B cell (primary cell): Measurements from ENCODE around the gene WDR75. TPM values are rescaled to one million over a fixed set of nuclear protein-coding genes. Genes with fewer than 3 reads are reported as not detected.

ENCODE experiments used
- ATAC-seq: fragments of 200-7000 bp; cut with Tn5 transposase; one replicate; pipeline ENCODE4 v1.10.0; 2021; ENCODE audit warnings: low read depth, mild to moderate bottlenecking, moderate number of reproducible peaks, moderate library complexity
- CTCF ChIA-PET: fragments of 350-600 bp; sonication (Branson Sonifier 250); formaldehyde crosslinking; loops from one replicate; lab custom pipeline; 2021; ENCODE audit warnings: antibody characterized with exemption, inconsistent platforms; lab: Charles Lee
- POLR2A ChIA-PET: fragments of 350-600 bp; sonication (Branson Sonifier 250); formaldehyde crosslinking; loops from one replicate; lab custom pipeline; 2021; ENCODE audit warnings: antibody characterized with exemption; lab: Charles Lee
- DNase-seq: peaks from one replicate; pipeline ENCODE4 v3.0.0; 2013
- H2AFZ ChIP-seq: 2 replicates; pipeline ENCODE4 v1.6.1; 2012; ENCODE audit warnings: mild to moderate bottlenecking, low read depth, low read length; ENCODE audit not compliant: insufficient read depth, poor library complexity, severe bottlenecking
- H3K27ac ChIP-seq, 2 donors: 1 replicate in 1 of 2; 2 replicates in 1 of 2; pipeline ENCODE4 v1.5.1; 2012 to 2013; ENCODE audit warnings: low read length in 2 of 2, mild to moderate bottlenecking in 2 of 2, moderate library complexity in 1 of 2
- H3K27me3 ChIP-seq, 4 experiments: fragments of 200-600 bp in 1 of 4; sonication (generic) in 1 of 4; replicated peaks in 1 of 4; 1 replicate in 2 of 4; 2 replicates in 2 of 4; pipeline versions ENCODE4 v1.6.1 to v1.7.0; 2013 to 2016; ENCODE audit warnings: low read length in 3 of 4, mild to moderate bottlenecking in 2 of 4, mixed read lengths in 1 of 4, moderate library complexity in 1 of 4; ENCODE audit not compliant: insufficient read depth in 4 of 4, control insufficient read depth in 3 of 4; ENCODE audit errors: control extremely low read depth in 1 of 4
- H3K36me3 ChIP-seq, 2 experiments: replicated peaks in 1 of 2; 1 replicate in 1 of 2; 2 replicates in 1 of 2; pipeline versions ENCODE4 v1.6.1 to v1.7.1; 2013; ENCODE audit warnings: low read length in 1 of 2; ENCODE audit not compliant: insufficient read depth in 2 of 2, control insufficient read depth in 1 of 2; ENCODE audit errors: control extremely low read depth in 1 of 2, extremely low read depth in 1 of 2
- H3K4me1 ChIP-seq, 2 donors: fragments of 200-600 bp in 1 of 2; sonication (generic) in 1 of 2; 1 replicate in 1 of 2; 2 replicates in 1 of 2; pipeline versions ENCODE4 v1.5.1 to v1.6.1; 2013 to 2017; ENCODE audit warnings: low read length in 2 of 2; ENCODE audit not compliant: control insufficient read depth in 2 of 2, insufficient read depth in 2 of 2
- H3K4me2 ChIP-seq: replicated peaks from 2 replicates; pipeline ENCODE3; 2012; ENCODE audit warnings: mild to moderate bottlenecking, low read depth, low read length; ENCODE audit not compliant: poor library complexity, severe bottlenecking
- H3K4me3 ChIP-seq, 5 experiments: fragments of 200-600 bp in 1 of 5; sonication (generic) in 1 of 5; 1 replicate in 3 of 5; 2 replicates in 2 of 5; pipeline versions ENCODE4 v1.5.1 to v1.7.0; 2011 to 2016; ENCODE audit warnings: low read length in 4 of 5, mild to moderate bottlenecking in 4 of 5, low read depth in 2 of 5, control low read depth in 1 of 5, moderate library complexity in 1 of 5; ENCODE audit not compliant: insufficient read depth in 1 of 5; ENCODE audit errors: control extremely low read depth in 1 of 5, extremely low read depth in 1 of 5
- H3K79me2 ChIP-seq: fragments of 200-600 bp; sonication (generic); one replicate; pipeline ENCODE4 v1.6.0; 2016; ENCODE audit warnings: low read length; ENCODE audit not compliant: control insufficient read depth, insufficient read depth
- H3K9ac ChIP-seq: fragments of 200-600 bp; sonication (generic); 2 replicates; pipeline ENCODE4 v1.6.1; 2017; ENCODE audit warnings: mild to moderate bottlenecking, low read length, moderate library complexity
- H3K9me3 ChIP-seq, 3 donors: one replicate each; pipeline versions ENCODE4 v1.6.1 to v1.7.1; 2013; ENCODE audit warnings: low read length in 2 of 3; ENCODE audit not compliant: control insufficient read depth in 2 of 3, insufficient read depth in 1 of 3; ENCODE audit errors: control extremely low read depth in 1 of 3
- H4K20me1 ChIP-seq: 2 replicates; pipeline ENCODE4 v1.6.0; 2012; ENCODE audit warnings: mild to moderate bottlenecking, low read length; ENCODE audit not compliant: insufficient read depth, control insufficient read depth, poor library complexity, severe bottlenecking
- H3K27ac Mint-ChIP-seq: one replicate; pipeline ENCODE4 v1.8.0; 2021; ENCODE audit warnings: mixed read lengths
- H3K27me3 Mint-ChIP-seq: one replicate; pipeline ENCODE4 v1.8.0; 2021; ENCODE audit warnings: mixed read lengths
- H3K4me1 Mint-ChIP-seq: one replicate; pipeline ENCODE4 v1.8.0; 2021; ENCODE audit warnings: mixed read lengths
- H3K4me3 Mint-ChIP-seq: one replicate; pipeline ENCODE4 v1.8.0; 2021; ENCODE audit warnings: mixed read lengths
- H3K9me3 Mint-ChIP-seq: one replicate; pipeline ENCODE4 v1.8.0; 2022; ENCODE audit warnings: mixed read lengths; ENCODE audit not compliant: insufficient read depth
- CTCF ChIP-seq: fragments of 200-600 bp; IDR thresholded peaks from one replicate; pipeline ENCODE4 v1.8.0; 2022; ENCODE audit warnings: antibody characterized with exemption, mild to moderate bottlenecking
- EZH2 ChIP-seq: IDR thresholded peaks from 2 replicates; pipeline ENCODE4 v1.6.1; 2012; ENCODE audit warnings: borderline replicate concordance, low read depth, mild to moderate bottlenecking, moderate library complexity, low read length; ENCODE audit not compliant: insufficient read depth, poor library complexity, severe bottlenecking
- WGBS: methylation state at CpG from one replicate; pipeline ENCODE4 v1.1.5; 2013; ENCODE audit warnings: missing lambda C conversion rate; ENCODE audit not compliant: insufficient coverage; 5-methylcytosine and 5-hydroxymethylcytosine counted together
- intact Hi-C: fragments of 100-400 bp; cut with micrococcal nuclease; formaldehyde crosslinking; loops from one replicate; pipeline ENCODE4 v1.10.0; 2022
- polyA minus RNA-seq: library from RNA; depleted of rRNA, polyadenylated mRNA; stranded (reverse); fragments of >200 nt; gene quantifications from 2 replicates; pipeline ENCODE4 v1.2.3, GENCODE V29; 2012
- polyA plus RNA-seq: library from polyadenylated mRNA; depleted of rRNA; stranded (reverse); fragments of >200 nt; gene quantifications from 2 replicates; pipeline ENCODE4 v1.2.3, GENCODE V29; 2012
- total RNA-seq, 2 donors: library from RNA; stranded (reverse); fragments of 120-200 nt in 1 of 2; gene quantifications; 1 replicate in 1 of 2; 2 replicates in 1 of 2; pipeline versions ENCODE4 v1.2.3 to v1.2.4, GENCODE V29; 2013 to 2022

The WDR75 gene
- 48.3 and 51.2 TPM in 2 replicates for total RNA-seq
- total RNA-seq (2013): 50.3 TPM
- polyA plus RNA-seq: 17.6 and 29.5 TPM in 2 replicates
- 31.8 and 39.5 TPM in 2 replicates for polyA minus RNA-seq

DNA sequence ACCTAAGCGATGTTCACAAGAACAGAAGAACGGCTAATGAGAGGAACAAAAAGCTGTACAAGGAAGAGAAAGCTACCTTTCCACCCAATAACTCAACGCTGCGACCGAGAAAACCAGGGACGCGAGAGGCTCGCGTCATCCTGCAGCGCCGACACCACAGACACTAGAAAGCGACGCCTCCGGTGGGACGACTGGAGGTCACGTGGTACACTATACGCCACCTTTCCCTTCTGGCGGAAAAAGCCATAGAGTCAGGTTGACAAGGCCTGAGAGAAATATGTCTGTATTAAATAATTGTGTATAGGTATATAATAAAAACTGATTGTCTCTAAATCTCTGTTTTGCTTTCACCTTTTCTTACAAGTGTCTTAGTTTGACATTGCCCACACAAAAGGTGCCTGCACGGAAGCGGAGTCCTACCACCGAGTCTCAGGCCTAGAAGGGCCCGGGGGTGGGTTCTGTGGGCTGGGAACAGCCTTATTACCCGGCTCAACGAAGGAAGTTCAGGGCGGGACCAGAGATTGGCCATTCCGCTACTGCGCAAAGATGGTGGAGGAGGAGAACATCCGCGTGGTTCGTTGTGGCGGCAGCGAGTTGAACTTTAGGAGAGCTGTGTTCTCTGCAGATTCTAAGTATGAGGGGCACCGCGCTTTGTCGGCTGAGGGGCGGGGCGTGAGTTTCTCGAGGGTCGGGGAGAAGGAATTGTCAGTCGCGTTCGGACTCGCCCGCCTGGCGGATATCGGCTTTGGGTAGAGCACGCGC lies at the start of gene WDR75:
Gene WDR75 (plus strand): TSS at position 528 of the 762 bp plus-strand sequence. CDS start 19 bp downstream, at position 547.
- peaks cover 29% of the 10 kb centered on the region for H3K4me1 Mint-ChIP-seq
- no peaks in the 10 kb centered on the region for H3K27me3 Mint-ChIP-seq
- peak within 1 kb of the TSS; percentile 93 to 97 for H3K27ac ChIP-seq
- TF ChIP-seq CTCF: no peak
- TF ChIP-seq EZH2: no peak
- POLR2A ChIA-PET: interaction anchor here (0.6 kb wide), 1 partner anchor 509 kb away, joined by 7 read pairs; no protein-coding TSS in a partner anchor
- H2AFZ ChIP-seq: peak within 1 kb of the TSS; percentile 91
- peak within 1 kb of the TSS; percentile 96 for H3K9ac ChIP-seq
- H4K20me1 ChIP-seq: peaks cover 12% of the 10 kb centered on the region
- peaks cover 0 to 3% (median 0%) of the 10 kb centered on the region in 3 donors for H3K9me3 ChIP-seq
- H3K79me2 ChIP-seq: peaks cover 48% of the 10 kb centered on the region
- H3K4me3 Mint-ChIP-seq: peak within 1 kb of the TSS; percentile 100
- CTCF ChIA-PET: interaction anchor here (0.9 to 1.3 kb wide), 2 partner anchors 40 to 322 kb away, joined by 3 read pairs; partner anchors contain the start of gene OSGEPL1
- H3K9me3 Mint-ChIP-seq: no peaks in the 10 kb centered on the region
- peaks cover 14 to 23% of the 10 kb centered on the region in 2 donors for H3K4me1 ChIP-seq
- intact Hi-C loops: loop anchor here (1.0 to 10.0 kb wide), 8 partner anchors 220 to 1710 kb away; partner anchors contain the start of genes ANKAR, ASNSD1, MFSD6 and NEMP2
- DNase-seq: peak; percentile 96
- peak; percentile 95 for ATAC-seq
- peak within 1 kb of the TSS; percentile 78 to 97 (median 91) for H3K4me3 ChIP-seq
- under 1% methylated on average over 33 of the region's 48 CpGs for WGBS
- peaks cover 4 to 5% of the 10 kb centered on the region in 2 experiments for H3K36me3 ChIP-seq
- H3K27me3 ChIP-seq: no peaks in the 10 kb centered on the region
- peak within 1 kb of the TSS; percentile 79 for H3K4me2 ChIP-seq
- H3K27ac Mint-ChIP-seq: peak within 1 kb of the TSS; percentile 99
